ENCODE measurements around the gene DNM3. TPM values are rescaled to one million over a fixed set of nuclear protein-coding genes. Genes with fewer than 3 reads are reported as not detected.
"Not testable (repeated sequence)": the region's sequence is repeated elsewhere in the genome, so short reads cannot be mapped to it uniquely, and the experiment has no call there.

Gene DNM3
- total RNA-seq, 6 donors from 2014 or later = 7.1 to 30.4 (median 10.3) TPM

DNA sequence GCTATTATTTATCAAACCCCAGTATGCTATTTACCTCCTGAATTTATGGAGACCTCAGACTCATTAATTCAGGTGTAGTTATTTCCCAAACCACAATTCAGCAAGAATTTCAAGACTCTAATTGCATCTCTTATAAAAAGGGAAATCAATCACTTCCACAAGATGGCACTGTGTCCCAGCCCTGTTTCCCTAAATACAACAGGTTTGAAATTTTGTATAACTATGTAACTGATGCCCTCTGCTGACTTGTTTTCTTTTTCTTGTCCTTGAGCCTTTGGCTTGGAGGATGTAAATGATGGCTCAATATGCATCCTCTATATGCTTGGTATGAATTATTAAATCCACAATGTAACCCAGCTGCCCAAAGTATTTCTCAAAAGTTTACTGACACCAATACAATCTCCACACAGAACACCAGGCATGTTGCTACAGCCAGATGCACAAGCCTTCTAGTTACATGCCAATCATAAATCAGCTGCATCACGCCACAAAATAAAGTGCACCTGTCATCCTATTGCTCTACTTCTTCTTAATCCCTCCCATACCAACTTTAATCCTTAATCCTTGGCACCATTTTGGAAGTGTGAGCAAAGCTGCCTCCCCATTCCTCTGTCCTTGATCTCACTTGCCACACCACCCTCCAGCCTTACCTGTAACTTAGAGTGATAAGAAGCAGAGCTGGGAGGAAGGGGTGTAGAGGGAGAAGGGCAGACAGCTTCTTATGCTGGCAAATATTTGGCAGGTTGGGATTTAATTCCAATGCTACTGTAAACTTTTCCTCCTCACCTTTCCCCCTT lies 588.2 kb downstream of the DNM3 start:
- Histone ChIP-seq H3K27ac (no peak overlapping the region), H3K36me3 (no peaks in the 10 kb centered on the region), H3K27me3 (no peaks in the 10 kb centered on the region), H3K4me1 (peaks cover 5 to 12% (median 7%) of the 10 kb centered on the region in 4 donors), H3K9me3 (no peaks in the 10 kb centered on the region), H3K4me3 (no peak overlapping the region)
- DNase-seq (no peak), ATAC-seq (ENCODE audit: low FRiP score in 2 of 2) (peak in 1 of 2 donors; percentile 81)
- no peak for TF ChIP-seq EP300 (IDR thresholded peaks at IDR 0.05)
- TF ChIP-seq, protein P1, sequence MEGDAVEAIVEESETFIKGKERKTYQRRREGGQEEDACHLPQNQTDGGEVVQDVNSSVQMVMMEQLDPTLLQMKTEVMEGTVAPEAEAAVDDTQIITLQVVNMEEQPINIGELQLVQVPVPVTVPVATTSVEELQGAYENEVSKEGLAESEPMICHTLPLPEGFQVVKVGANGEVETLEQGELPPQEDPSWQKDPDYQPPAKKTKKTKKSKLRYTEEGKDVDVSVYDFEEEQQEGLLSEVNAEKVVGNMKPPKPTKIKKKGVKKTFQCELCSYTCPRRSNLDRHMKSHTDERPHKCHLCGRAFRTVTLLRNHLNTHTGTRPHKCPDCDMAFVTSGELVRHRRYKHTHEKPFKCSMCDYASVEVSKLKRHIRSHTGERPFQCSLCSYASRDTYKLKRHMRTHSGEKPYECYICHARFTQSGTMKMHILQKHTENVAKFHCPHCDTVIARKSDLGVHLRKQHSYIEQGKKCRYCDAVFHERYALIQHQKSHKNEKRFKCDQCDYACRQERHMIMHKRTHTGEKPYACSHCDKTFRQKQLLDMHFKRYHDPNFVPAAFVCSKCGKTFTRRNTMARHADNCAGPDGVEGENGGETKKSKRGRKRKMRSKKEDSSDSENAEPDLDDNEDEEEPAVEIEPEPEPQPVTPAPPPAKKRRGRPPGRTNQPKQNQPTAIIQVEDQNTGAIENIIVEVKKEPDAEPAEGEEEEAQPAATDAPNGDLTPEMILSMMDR (IDR thresholded peaks at IDR 0.05) = peak in 5 of 6 experiments; percentile 29 to 70 (median 57)
- 95 to 97% methylated on average over 1 of the region's 1 CpG for WGBS, 2 donors

DNA sequence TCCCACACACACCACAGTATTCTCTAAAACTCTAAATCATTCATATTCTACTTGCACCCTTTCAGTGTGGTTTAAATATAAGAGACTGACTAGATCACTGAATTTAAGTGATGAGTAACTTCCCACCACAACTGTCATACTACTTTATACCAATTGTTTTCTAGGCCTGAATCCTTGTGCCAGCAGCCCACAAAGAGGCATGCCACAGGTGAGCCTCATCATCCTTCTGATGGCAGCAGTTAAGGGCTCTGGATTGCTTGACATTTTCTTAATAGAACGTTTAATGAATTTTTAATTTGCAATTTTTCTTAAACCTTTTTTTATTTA lies 588.8 kb downstream of the DNM3 start:
- Histone ChIP-seq H3K9me3 (no peaks in the 10 kb centered on the region), H3K4me3 (no peak overlapping the region), H3K36me3 (no peaks in the 10 kb centered on the region), H3K27ac (no peak overlapping the region), H3K27me3 (no peaks in the 10 kb centered on the region), H3K4me1 (peaks cover 5 to 12% (median 7%) of the 10 kb centered on the region in 4 donors)
- TF ChIP-seq, protein P1 (IDR thresholded peaks at IDR 0.05) = no peak
- TF ChIP-seq EP300 (IDR thresholded peaks at IDR 0.05) (no peak), POLR2AphosphoS5 (IDR thresholded peaks at IDR 0.05) (no peak), POLR2A (IDR thresholded peaks at IDR 0.05) (no peak)
- 76% methylated on average over 1 of the region's 1 CpG for WGBS, 2 donors
- DNase-seq (no peak), ATAC-seq (ENCODE audit: low FRiP score in 2 of 2) (no peak)

DNA sequence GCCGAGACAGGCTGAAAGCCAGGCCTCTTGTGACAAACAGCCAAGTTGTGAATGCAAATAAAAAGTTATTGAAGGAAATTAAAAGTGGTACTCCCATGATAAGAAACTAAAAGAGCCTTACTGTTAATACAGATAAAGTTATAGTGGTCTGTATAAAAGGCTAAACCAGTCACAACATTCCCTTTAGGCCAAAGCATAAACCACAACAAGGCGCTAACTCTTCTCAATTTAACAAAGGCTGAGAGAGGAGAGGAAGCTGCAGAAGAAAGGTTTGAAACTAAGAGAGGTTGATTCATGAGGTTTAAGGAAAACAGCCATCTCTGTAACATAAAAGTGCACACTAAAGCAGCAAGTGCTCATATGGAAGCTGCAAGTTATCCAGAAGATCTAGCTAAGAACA lies 589.9 kb downstream of the DNM3 start:
- Histone ChIP-seq H3K9me3 (no peaks in the 10 kb centered on the region), H3K27ac (no peak overlapping the region), H3K4me1 (peaks cover 5 to 12% (median 7%) of the 10 kb centered on the region in 4 donors), H3K36me3 (no peaks in the 10 kb centered on the region), H3K4me3 (no peak overlapping the region), H3K27me3 (no peaks in the 10 kb centered on the region)
- DNase-seq = no peak
- ATAC-seq (ENCODE audit: low FRiP score in 2 of 2) = no peak
- TF ChIP-seq POLR2AphosphoS5 (IDR thresholded peaks at IDR 0.05) (no peak), POLR2A (IDR thresholded peaks at IDR 0.05) (no peak), EP300 (IDR thresholded peaks at IDR 0.05) (no peak)
- TF ChIP-seq, protein P1 (IDR thresholded peaks at IDR 0.05) = no peak
- WGBS, 2 donors = 72 to 77% methylated on average over 2 of the region's 2 CpGs

DNA sequence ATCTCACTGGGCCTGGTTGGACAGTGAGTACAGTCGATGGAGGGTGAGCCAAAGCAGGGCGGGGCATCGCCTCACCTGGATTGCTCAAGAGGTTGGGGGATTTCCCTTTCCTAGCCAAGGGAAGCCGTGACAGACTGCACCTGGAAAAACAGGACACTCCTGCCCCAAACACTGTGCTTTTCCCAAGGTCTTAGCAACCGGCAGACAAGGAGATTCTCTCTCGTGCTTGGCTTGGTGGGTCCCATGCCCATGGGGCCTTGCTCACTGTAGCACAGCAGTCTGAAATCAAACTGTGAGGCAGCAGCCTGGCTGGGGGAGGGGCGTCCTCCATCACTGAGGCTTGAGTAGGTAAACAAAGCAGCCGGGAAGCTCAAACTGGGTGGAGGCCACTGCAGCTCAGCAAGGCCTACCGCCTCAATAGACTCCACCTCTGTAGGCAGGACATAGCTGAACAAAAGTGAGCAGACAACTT lies 590.5 kb downstream of the DNM3 start:
- H3K4me1 ChIP-seq = peaks cover 5 to 12% (median 7%) of the 10 kb centered on the region in 4 donors
- TF ChIP-seq, protein P1 (IDR thresholded peaks at IDR 0.05) = no peak
- TF ChIP-seq EP300 (IDR thresholded peaks at IDR 0.05) = no peak
- no peak for TF ChIP-seq POLR2AphosphoS5 (IDR thresholded peaks at IDR 0.05)
- no peak for TF ChIP-seq POLR2A (IDR thresholded peaks at IDR 0.05)
- peak in 1 of 2 donors; percentile 70 for ATAC-seq (ENCODE audit: low FRiP score in 2 of 2)
- no peaks in the 10 kb centered on the region for H3K27me3 ChIP-seq
- peak in 1 of 2 donors; percentile 77 for DNase-seq
- H3K9me3 ChIP-seq = no peaks in the 10 kb centered on the region
- H3K27ac ChIP-seq = peak overlapping the region in 2 of 4 donors; percentile 9 to 59
- 75% methylated on average over 8 of the region's 9 CpGs; no CpG with 5 or more reads in 1 of the 2 donors for WGBS, 2 donors
- H3K4me3 ChIP-seq = no peak overlapping the region
- no peaks in the 10 kb centered on the region for H3K36me3 ChIP-seq

DNA sequence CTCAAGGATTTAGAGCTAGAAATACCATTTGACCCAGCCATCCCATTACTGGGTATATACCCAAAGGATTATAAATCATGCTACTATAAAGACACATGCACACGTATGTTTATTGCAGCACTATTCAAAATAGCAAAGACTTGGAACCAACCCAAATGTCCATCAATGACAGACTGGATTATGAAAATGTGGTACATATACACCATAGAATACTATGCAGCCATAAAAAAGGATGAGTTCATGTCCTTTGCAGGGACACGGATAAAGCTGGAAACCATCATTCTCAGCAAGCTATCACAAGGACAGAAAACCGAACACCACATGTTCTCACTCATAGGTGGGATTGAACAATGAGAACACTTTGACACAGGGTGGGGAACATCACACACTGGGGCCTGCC lies 595.9 kb downstream of the DNM3 start:
- H3K4me3 ChIP-seq; DNase-seq; H3K36me3 ChIP-seq; H3K27ac ChIP-seq; H3K4me1 ChIP-seq; H3K27me3 ChIP-seq; ATAC-seq (ENCODE audit: low FRiP score in 2 of 2); H3K9me3 ChIP-seq: not testable (repeated sequence)
- 84 to 91% methylated on average over 3 of the region's 3 CpGs for WGBS, 2 donors
